GM18861 (cell line): ENCODE results near the gene NPTXR.

Experiments used
- ATAC-seq: cut with Tn5 transposase; IDR thresholded peaks from one replicate; pipeline ENCODE4 v1.9.1; 2021; ENCODE audit not compliant: unreplicated experiment

Gene NPTXR

DNA sequence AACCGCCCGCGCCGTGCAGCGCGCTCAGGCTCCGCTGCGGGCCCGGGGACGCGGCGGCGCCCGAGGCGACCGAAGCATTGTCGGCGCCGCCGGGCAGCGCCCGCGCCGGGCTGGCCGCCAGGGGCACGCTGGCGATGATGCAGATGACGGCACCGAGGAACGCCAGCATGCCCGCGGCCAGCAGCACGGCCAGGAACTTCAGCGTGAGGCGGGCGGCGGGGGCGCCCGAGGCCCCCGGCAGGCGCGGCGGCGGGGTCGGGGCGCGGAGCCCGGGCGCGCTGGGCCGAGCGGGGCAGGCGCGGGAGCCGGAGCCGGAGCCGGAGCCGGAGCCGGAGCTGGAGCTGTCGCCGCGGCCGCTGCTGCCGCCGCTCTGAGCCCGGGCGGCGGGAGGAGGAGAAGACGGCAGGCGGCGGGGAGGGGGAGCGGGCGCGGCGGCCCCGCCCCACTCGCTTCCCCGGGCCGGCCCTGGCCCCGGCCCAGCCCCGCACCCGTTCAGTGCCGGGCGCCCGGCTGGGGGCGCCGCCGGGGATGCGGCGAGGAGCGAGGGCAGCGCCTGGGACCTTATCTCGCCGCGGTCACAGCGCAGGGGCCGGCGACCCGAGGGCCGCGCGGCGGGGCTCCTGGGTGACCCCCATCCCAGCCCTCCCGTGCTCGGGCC is at the start of gene NPTXR:
TSS of gene NPTXR (minus strand) at position 372 of the 658 bp plus-strand sequence.
- ATAC-seq, result no peak

DNA sequence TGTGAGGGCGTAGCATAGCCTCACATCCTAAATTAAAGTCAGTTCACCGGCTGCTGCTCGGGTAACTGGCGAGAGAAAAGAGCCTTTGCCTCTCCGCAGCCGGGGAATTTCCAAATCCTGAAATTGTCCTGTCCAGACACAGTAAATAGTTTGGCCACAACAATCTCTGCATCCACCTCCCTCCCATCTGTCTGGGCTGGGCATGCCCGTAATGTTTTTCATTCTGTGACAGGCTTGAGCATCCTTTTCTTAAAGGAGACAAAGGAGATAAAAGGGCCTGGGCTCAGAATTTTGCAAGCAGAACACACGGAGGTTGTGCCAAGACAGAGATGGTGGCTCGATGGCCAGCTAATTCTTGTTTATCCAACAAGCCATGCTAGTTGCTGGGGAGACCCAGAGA is 47.4 kb upstream of the NPTXR start:
- no peak for ATAC-seq

DNA sequence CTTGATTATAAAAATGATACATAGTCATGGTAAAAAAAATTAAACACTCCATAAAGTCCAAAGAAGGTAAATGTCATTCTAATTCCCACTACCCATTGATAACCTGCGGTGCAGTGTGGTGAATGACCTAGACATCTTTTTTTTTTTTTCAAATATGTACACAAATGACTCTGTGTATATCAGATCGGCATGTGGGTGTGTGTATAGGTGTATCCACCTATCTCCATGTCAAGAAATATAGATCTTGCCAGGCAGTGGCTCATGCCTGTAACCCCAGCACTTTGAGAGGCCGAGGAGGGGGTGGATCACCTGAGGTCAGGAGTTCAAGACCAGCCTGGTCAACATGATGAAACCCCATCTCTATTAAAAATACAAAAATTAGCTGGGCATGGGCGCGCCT is 46.5 kb upstream of the NPTXR start:
- no peak for ATAC-seq

DNA sequence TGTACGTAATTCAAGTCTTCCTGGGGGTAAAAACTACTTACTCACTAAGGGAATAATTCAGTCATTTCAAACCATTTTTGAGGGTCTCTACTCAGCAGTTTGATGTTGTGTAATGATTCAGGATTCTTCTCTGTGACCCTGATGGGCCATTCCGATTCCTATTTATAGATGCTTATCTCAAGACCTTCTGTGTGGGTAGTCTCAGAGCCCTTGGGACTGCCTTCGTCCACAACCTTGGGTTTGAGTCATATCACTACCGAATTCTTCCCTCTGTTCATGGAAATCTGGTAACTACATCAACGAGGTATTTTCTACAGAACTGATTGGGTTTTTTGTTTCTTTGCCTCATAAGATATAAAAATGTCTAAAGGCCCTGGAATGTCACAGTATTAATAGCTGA is 42.5 kb upstream of the NPTXR start:
- ATAC-seq, result no peak

DNA sequence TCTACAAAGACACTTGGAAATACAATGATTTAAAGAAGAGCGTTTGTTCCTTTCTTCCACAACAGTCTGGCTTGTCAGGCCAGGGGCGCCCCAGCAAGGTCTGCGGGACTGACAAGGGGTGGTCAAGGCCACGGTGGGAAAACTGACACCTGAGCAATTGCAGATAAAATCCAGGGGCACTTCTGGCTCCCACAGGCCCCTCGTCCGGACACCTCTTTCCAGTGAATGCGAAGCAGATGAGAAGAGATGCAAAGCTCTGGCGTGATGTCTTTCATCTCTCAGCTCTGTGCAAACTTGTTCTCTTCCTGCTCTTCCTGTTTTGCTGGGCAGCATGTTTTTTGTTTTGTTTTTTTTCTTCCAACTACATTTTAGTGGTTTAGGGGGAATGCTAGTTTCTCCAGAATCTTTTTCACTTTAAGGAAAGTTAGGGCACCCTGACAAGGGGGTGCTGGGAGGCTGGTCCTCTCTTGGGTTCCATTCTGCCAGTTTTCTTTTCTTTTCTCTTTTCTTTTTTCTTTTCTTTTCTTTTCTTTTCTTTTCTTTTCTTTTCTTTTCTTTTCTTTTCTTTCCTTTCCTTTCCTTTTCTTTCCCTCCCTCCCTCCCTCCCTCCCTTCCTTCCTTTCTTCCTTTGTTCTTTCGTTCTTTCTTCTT is 39.3 kb upstream of the NPTXR start:
- ATAC-seq, result no peak

DNA sequence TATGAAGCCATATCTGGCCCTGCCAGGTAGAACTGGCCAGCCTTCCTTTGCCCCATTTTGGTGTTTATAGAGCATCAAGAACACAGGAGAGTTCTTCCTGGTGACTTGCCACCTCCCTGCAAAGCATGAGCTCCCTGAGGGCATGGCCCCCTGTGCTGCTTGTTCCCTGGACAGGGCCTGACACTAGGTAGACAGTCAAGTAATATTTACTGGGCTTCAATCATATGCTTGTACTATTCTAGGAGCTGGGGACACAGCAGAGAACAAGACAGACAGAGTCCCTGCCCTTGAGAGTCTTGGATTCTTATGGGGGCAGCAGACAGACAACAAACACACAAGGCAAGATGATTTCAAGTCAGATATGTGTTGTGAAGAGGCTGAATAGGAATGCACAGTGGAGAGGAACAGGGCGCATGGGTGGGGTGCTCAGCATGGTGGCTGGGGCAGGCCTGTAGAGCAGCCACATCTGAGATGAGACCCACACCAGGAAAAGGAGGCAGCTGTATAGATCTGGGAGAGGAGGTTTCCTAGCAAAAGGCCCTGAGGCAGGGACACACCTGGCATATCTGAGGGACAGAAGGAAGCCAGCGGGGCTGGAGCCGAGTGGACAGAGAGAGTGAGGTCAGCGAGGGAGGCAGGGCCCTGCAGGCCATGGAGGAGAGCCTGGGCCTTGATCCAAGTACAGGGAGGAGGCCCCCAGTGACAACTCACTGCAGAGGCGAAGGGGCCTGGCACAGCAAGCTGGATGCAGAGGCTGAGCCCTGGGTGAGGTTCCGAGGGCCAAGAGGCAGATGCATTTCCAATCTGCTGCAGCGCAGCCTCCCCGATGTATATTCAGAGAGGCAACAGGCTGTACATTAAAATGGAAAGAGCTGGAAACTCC is 38.4 kb upstream of the NPTXR start:
- ATAC-seq, result no peak

DNA sequence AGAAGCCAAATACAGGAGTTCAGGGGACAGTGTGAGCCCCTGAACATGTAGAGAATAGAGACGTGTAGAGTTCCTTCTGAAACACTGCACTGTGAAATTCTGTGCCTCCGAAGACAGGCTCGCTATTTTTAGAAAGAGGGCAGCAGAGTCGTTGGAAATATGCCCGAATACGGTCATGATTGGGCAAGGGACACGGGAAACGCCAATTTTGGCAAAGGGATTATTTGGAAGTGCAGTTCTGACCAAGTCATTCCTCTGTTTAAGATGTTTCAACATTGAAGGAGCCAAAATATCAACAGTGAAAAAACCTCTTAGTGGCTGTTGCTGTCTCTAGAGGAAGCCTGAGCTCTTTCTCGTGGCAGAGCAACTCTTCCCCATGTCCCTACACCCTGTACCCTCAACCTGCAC is 37.6 kb upstream of the NPTXR start:
- no peak for ATAC-seq

DNA sequence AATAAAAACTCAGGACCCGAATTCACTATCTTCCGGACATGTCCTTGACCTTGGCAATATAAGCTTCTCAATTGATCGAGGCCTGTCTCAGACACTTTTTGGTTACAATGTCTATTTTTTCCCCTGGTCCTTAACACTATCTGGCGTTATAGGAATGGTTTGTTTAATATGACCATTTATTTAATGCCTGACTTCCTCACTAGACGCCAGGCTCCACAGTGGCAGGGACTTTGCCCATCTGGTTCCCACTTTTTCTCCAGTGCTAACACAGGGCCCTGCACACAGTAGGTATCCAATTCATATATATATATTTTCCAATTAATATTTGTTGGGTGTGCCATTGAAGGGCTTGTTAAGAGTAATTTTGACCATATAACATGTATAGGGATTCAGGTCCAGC is 36.1 kb upstream of the NPTXR start:
- no peak for ATAC-seq

DNA sequence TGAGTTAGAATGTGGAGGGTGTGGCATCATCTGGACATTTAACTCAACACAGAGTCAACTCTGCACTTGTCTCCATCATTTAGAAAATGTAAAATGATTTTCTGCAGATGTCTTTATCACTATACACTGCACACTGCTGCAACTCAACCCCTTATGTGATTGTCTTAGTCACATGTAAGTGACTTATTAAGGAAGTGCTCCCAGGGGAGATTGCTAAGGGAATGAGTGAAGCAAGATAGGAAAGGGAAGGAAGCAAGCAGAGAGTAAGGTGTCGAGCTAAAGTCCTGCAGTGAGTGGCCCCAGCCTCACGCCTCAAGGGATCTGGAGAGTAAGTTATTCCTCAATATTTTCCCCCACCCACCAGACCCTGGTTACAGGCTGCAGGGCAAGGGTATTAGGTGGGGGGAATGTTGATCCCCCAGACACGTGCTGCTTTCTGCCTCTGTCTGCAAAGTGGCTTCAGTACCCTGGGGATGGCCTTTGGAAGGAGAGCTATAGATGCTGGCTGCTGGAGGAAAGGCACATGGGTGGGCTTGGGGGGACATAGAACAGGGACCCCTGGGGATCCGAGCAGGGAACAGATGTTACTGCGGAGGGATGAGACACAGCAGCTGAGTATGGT is 35.4 kb upstream of the NPTXR start:
- ATAC-seq, result no peak

DNA sequence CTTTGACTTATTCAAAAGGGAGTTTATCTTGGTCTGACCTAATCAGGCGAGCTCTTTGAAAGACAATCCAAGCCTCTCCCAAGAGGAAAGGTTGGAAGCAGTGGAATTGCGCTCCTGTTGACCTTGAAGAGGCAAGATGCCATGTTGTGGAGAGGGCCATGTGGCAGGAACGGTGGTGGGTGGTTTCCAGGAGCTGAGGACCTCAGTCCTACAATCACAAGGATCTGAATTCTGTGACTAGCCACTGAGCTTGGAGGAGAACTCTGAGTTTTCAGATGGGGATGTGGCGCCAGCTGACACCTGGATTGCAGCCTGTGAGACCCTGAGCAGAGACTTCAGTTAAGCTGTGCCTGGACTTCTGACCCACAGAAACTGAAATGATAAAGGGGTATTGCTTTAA is 34.2 kb upstream of the NPTXR start:
- no peak for ATAC-seq

DNA sequence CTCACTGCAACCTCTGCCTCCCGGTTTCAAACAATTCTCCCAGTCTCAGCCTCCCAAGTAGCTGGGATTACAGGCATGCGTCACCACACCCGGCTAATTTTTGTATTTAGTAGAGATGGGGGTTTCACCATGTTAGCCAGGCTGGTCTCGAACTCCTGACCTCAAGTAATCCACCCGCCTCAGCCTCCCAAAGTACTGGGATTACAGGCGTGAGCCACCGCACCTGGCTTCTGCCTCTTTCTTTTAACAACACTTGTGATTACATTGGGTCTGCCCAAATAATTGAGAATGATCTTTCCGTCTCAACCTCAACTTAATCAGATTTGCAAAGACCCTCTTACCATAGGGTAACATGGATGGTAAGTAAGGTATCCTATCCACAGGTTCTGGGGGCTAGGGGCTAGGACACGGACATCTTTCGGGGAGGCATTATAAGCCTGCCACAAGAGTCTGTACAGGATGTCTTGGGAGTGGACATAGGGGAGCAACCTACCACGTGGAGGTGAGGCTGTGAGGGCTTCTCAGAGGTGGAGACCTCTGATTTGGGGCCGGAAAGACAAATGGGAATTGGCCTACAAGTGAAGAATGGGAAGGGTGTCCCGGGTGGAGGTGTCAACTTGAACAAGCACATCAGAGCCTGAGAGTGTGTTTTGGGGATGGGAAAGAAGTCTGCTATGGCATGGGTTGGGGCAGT is 30.8 kb upstream of the NPTXR start:
- ATAC-seq, result no peak

DNA sequence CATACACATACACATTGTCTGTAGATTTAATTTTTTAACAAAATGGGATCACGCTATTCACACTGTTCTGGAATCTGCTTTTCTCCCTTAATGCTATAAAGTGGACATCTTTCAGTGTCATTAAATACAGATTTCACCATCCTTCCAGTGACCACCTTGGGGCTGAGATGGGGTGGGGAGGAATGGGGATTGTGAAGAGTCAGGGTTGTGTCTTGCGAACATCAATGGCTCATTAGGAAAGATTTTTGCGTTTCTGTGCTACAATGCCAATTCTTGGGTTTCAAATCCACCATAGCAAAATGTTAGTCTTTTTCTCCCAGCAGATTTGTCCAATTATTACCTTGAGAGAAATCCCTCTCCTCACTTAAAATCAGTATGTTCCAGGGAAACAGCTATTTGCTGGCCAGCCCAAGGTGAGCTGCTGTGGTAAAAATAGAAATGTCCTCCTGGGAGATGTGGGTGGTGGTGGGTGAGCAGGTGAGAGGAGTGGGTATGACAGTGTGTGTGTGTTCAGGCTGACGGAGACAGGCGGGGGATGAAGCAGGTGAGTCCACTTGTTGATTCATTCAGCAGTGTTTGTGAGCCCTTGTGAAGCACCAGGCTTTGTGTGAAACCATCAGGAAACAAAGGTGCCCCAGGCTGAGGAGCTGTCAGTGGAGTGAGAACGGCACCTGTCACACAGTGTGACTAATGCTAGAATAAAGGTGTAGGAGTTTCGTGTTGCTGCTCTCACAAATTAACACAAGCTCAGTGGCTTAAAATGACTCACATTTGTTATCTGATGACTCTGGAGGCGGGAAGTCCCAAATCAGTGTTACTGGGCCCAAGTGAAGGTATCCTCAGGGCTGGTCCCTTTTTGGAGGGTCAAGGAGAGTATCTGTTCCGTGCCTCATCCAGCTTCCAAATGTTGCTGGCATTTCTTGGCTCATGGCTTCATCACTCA is 29.9 kb upstream of the NPTXR start:
- no peak for ATAC-seq

DNA sequence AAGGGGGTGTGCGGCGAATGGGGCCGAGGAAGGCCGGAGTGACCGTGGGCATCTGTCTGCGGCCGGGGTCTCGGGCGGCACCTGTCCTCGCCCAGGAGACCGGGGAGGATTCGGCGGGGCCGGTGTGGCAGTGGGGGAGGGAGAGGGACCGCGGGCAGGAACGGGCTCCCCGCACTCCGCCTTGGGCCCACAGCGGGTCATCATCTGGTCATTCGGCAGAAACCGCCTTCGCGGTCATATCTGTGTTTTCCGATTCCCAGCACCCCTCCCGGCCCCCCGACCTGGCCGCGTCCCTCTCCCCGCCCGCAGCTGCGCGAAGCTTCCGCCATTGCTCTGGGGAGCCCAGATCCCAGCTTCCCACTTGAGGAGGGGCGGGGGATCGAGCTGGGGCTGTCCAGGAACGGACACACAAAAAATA is 29.0 kb upstream of the NPTXR start:
- ATAC-seq, result no peak

DNA sequence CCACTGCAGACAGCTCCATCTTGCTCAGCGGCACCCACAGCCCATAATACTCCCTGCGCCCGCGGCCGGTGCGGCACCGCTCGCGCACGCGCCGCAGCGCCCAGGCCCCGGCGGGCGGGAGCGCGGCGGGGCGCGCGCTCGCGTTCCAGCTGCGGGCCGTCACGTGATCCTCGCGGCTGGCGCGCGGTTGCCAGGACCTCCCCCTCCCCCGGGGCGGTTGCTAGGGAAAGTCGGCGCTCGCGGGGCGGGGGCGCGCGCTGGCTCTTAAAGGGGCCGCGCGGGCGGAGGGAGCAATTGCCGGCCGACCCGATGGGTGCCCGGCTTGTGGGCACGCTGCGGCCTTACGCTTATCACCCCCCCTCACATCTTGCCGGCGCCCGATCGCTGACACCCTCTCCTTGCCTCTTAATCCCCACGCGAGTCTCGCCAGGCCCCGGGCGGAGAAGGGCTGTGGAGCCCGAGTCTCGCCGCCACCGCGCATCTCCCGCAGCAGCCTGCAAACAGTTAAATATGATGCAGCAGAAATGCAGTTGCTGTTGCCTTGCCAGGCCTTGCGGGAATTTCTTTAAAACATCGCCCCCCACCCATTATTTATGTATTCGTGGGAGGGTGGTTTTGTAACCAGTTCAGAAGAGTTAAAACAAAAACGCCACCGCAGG is 28.5 kb upstream of the NPTXR start, which contains the start of gene CBX6:
TSS of gene CBX6 (minus strand) at position 45 of the 659 bp plus-strand sequence. CDS start at position 19, 26 bp downstream.
- ATAC-seq, result peak; percentile 52

DNA sequence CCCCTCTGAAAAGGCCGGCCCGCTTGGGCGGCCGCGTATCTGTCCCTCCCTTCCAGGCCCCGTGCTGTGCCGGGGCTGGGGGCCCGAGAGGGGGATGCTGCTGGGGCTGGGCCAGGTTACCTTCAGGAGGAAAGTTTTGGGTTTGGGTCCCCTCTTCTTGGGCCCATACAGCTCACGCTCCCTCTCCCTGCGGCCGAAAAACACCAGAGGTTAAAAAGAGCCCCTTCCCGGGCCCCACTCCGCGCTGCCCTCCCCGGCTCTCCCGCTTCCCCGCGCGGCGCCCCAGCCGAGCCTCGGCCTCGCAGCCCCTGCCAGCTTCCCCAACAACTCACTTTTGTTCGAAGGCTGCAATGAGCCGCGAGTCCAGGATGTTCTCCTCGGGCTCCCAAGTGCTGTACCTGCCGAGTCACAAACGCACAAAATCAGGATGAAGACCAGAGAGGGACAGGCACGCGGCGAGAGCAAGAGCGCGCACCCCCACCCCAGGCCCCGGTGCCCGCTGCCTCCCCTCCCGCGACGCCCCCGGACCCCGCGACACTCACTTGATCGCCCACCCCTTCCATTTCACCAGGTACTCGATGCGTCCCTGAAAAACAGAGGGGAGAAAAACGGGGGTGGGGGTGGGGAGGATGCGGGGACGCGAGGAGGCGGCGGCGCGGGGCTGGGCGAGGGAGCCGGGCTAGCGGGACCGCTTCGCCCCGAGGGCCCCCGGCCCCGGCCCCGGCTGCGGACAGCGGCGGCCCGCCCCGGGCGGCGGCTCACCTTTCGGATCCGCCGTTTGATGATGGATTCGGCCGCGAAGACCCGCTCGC is 27.7 kb upstream of the NPTXR start:
- peak; percentile 14 for ATAC-seq

DNA sequence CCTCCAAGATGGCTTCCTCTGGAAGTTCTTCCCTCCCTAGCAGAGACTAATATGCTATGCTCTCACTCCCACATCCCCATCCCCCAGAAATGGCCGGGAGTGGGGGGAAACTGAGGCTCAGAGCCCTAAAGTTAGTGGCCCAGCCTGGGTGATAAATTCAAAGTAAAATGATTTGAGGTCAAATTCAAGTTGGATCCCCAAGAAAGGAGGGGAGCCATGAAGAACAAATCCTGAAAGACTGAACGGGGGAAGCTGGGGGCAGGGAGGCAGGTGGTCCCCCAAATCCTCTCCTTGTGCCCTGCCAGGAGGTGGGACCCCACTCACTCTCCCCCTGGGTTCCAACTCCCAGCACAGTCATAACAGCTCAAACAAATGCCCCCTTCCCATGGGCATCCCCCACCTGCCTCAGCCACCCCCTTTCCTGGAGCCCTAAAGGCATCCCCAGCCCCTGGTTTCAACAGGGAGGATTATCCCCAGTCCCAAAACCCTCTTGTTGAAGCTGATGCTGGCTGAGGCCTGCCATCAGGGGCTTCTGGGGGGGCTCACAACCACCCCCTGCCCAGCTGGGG is 27.0 kb upstream of the NPTXR start:
- ATAC-seq, result no peak

DNA sequence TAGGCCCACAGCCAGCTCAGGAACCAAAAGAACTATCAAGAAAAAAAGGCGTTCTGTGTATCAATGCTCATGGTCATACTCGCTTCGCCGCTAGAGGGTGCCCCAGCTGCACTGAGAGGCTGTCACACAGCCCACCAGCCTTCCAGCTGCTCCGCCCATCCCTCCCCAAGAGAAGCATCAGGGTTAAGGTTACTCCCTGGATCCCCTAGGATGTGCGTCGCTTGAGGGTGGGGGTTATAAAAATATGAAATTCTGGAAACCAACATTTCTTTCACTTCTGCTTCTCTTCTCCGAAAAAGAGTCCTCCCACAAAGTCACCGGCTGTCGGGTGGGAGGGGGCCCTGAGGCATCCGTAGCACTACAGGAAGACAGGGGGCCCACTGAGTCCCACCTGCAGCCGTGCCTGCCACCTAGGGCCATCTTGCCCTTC is 26.5 kb upstream of the NPTXR start:
- ATAC-seq, result no peak

DNA sequence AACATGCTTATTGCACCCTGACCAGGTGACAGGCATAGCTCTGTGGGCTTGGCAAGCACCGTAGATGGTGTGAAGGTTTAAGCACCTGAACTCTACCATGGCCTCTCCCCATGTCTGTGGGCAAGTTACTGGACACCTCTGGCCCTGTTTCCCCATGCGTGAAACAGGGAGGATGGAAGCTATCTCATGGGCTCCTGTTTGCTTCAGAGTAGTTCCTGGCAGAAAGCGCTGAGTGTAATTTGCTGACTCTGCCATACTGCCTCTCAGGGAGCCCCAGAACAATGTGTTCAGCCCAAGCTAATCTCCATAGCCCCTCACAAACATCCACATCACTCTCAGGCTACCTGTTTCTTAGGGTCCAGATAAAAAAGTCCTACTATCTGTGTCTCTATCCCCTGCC is 25.8 kb upstream of the NPTXR start:
- ATAC-seq, result no peak
